Measurements from ENCODE around the gene WDR46.
A peak's percentile ranks its signal among the peaks of the same experiment; 100 is the strongest.
"Not testable (repeated sequence)": the region's sequence is repeated elsewhere in the genome, so short reads cannot be mapped to it uniquely, and the experiment has no call there.

WDR46 gene

GRCh38 chr6:33276864-33277662, 12.0 kb downstream of the WDR46 start, which contains the start of gene B3GALT4:
Gene B3GALT4, plus strand, starts transcription at chr6:33277123. Its CDS starts 297 bp downstream, at chr6:33277420.
- peak within 1 kb of the TSS; percentile 62 for H3K4me3 ChIP-seq (ENCODE audit: low read length)
- DNase-seq (ENCODE audit: low read depth): peak; percentile 61
- peak; percentile 34; the same call in 1 of the 2 replicates for TF ChIP-seq CTCF (conservative IDR thresholded peaks at IDR 0.05; ENCODE audit: low read length)

GRCh38 chr6:33276581-33276863, 12.5 kb downstream of the WDR46 start:
- DNase-seq (ENCODE audit: low read depth): no peak
- H3K4me3 ChIP-seq (ENCODE audit: low read length): peak overlapping the region; percentile 62
- TF ChIP-seq CTCF (conservative IDR thresholded peaks at IDR 0.05; ENCODE audit: low read length): no peak

- not testable (repeated sequence) for DNase-seq (ENCODE audit: low read depth)
- H3K4me3 ChIP-seq (ENCODE audit: low read length): peak overlapping the region; percentile 62
These were observed 13.1 kb downstream of the WDR46 start for GRCh38 chr6:33275795-33276580.

- no peak for TF ChIP-seq CTCF (conservative IDR thresholded peaks at IDR 0.05; ENCODE audit: low read length)
- no peak for DNase-seq (ENCODE audit: low read depth)
- peak overlapping the region; percentile 96 for H3K4me3 ChIP-seq (ENCODE audit: low read length)
These were observed 14.8 kb downstream of the WDR46 start for GRCh38 chr6:33273924-33274902.

DNA sequence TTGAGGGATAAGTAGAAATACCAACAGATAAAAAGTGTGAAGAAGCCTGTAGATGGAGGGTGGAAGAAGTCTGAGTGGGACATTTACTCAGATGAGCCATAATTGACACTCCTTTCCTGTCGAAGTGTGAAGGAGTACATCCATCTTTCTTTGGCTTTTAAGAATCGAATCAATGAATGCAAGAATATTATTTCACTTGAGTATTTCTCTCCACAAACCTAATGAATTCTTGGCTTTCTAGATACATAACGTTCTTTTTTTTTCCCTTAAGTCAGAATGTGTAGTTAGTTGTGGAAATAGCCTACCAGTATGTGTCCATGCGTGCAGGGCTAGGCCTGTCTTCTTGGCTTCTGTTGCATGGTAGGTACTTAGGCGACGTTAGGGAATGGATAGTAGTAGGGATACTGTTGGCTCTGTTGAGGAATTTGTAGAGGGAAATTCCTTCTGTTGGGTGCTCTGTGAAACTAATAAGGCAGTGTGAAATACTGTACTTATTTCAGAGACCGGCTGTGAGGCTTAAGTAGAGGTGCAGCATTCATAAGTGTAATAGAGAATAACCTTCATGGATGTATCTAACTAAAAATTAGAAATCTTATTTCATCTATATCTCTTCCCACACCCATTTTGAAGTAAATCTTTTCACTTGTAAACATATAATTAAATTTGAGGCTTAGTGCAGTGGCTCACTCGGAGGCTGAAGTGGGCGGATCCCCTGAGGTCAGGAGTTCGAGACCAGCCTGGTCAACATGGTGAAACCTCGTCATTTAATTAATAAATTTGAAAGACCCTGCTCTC, 15.7 kb downstream of the WDR46 start:
- TF ChIP-seq CTCF (conservative IDR thresholded peaks at IDR 0.05; ENCODE audit: low read length): no peak
- no peak for DNase-seq (ENCODE audit: low read depth)
- H3K4me3 ChIP-seq (ENCODE audit: low read length): peak overlapping the region; percentile 96

- peak; percentile 8 for DNase-seq (ENCODE audit: low read depth)
- peak overlapping the region; percentile 96 for H3K4me3 ChIP-seq (ENCODE audit: low read length)
- TF ChIP-seq CTCF (conservative IDR thresholded peaks at IDR 0.05; ENCODE audit: low read length): no peak
These were observed 16.5 kb downstream of the WDR46 start for GRCh38 chr6:33272275-33273128.
